ENCODE measurements around the gene CACNA1E. TPM values are rescaled to one million over a fixed set of nuclear protein-coding genes. Genes with fewer than 3 reads are reported as not detected.

The CACNA1E gene
- total RNA-seq, 2 donors from 2014 or later: 0.44 to 0.53 TPM

- H3K9ac ChIP-seq (ENCODE audit: low read depth in 2 of 2, low read length in 2 of 2): no peak overlapping the region
- DNase-seq: no peak
- no peaks in the 10 kb centered on the region for H3K9me3 ChIP-seq
- no peak overlapping the region for H3K4me3 ChIP-seq
- H3K27ac ChIP-seq: no peak overlapping the region
- no peaks in the 10 kb centered on the region for H3K4me1 ChIP-seq
- intact Hi-C loops (cut with DNase I): no loop called here
- H3K36me3 ChIP-seq: no peaks in the 10 kb centered on the region
- no peaks in the 10 kb centered on the region for H3K27me3 ChIP-seq
- no peak for TF ChIP-seq CTCF (IDR thresholded peaks at IDR 0.05)
Observed at GRCh38 chr1:181497870-181498269, 14.6 kb downstream of the CACNA1E start.

- H3K36me3 ChIP-seq: no peaks in the 10 kb centered on the region
- H3K4me3 ChIP-seq: no peak overlapping the region
- H3K4me1 ChIP-seq: no peaks in the 10 kb centered on the region
- intact Hi-C loops (cut with DNase I): no loop called here
- TF ChIP-seq CTCF (IDR thresholded peaks at IDR 0.05): no peak
- DNase-seq: no peak
- no peak overlapping the region for H3K9ac ChIP-seq (ENCODE audit: low read depth in 2 of 2, low read length in 2 of 2)
- no peak overlapping the region for H3K27ac ChIP-seq
- no peaks in the 10 kb centered on the region for H3K27me3 ChIP-seq
- no peaks in the 10 kb centered on the region for H3K9me3 ChIP-seq
Observed at GRCh38 chr1:181499825-181500224, 16.5 kb downstream of the CACNA1E start.

- intact Hi-C loops (cut with DNase I): no loop called here
- Histone ChIP-seq H3K4me1 (no peaks in the 10 kb centered on the region), H3K36me3 (no peaks in the 10 kb centered on the region), H3K9ac (ENCODE audit: low read depth in 2 of 2, low read length in 2 of 2) (no peak overlapping the region), H3K9me3 (no peaks in the 10 kb centered on the region), H3K4me3 (no peak overlapping the region), H3K27ac (no peak overlapping the region), H3K27me3 (no peaks in the 10 kb centered on the region)
- DNase-seq: no peak
- TF ChIP-seq CTCF (IDR thresholded peaks at IDR 0.05): no peak
Observed at GRCh38 chr1:181500636-181501035, 17.3 kb downstream of the CACNA1E start.

- H3K36me3 ChIP-seq: no peaks in the 10 kb centered on the region
- TF ChIP-seq CTCF (IDR thresholded peaks at IDR 0.05): no peak
- intact Hi-C loops (cut with DNase I): no loop called here
Observed at GRCh38 chr1:181501612-181502011, 18.3 kb downstream of the CACNA1E start.

GRCh38 chr1:181503171-181503810 is 20.0 kb downstream of the CACNA1E start:
- Histone ChIP-seq H3K9me3 (no peaks in the 10 kb centered on the region), H3K4me1 (no peaks in the 10 kb centered on the region), H3K27ac (no peak overlapping the region), H3K9ac (ENCODE audit: low read depth in 2 of 2, low read length in 2 of 2) (no peak overlapping the region), H3K27me3 (no peaks in the 10 kb centered on the region), H3K36me3 (no peaks in the 10 kb centered on the region), H3K4me3 (no peak overlapping the region)
- TF ChIP-seq CTCF (IDR thresholded peaks at IDR 0.05): no peak
- intact Hi-C loops (cut with DNase I): no loop called here
- DNase-seq: peak; percentile 29

More at GRCh38 chr1:181501612-181502011, 18.3 kb downstream of the CACNA1E start:
- H3K27me3 ChIP-seq: no peaks in the 10 kb centered on the region
- H3K9me3 ChIP-seq: no peaks in the 10 kb centered on the region
- H3K4me1 ChIP-seq: no peaks in the 10 kb centered on the region
- H3K9ac ChIP-seq (ENCODE audit: low read depth in 2 of 2, low read length in 2 of 2): no peak overlapping the region
- no peak for DNase-seq
- no peak overlapping the region for H3K4me3 ChIP-seq
- H3K27ac ChIP-seq: no peak overlapping the region
